ENCODE results near the gene SERPINB10.

DNA sequence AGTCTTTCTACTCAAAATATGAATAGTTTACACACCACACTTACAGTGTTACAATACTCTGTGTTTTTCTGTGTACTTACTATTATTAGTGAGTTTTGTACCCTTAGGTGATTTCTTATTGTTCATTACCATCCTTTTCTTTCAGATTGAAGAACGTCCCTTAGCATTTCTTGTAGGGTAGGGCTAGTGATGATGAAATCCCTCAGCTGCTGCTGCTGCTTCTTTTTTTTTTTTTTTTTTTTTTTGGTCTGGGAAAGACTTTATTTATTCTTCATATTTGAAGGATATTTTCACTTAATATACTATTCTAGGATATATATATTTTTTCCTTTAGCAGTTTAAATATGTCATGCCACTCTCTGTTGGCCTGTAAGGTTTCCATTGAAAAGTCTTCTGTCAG, 49.3 kb upstream of the SERPINB10 start:
- TF ChIP-seq GATA3 (IDR thresholded peaks at IDR 0.05; ENCODE audit: low read depth, low read length) (no peak), GATA2 (IDR thresholded peaks at IDR 0.05; ENCODE audit: low read depth, low read length) (no peak)

Data from SH-SY5Y (cell line).